Activated CD4-positive, alpha-beta T cell treated with anti-CD3 and anti-CD28 coated beads, Interleukin-2, amount 10 ng/mL, durations not matched to agents 24 days and 14 days (primary cell): Measurements from ENCODE around the gene STX8. TPM values are rescaled to one million over a fixed set of nuclear protein-coding genes. Genes with fewer than 3 reads are reported as not detected.

Experiments
- DNase-seq: peaks from one replicate; pipeline ENCODE4 v3.0.0; 2022
- H3K27ac Mint-ChIP-seq: one replicate; pipeline ENCODE4 v1.8.0; 2022; ENCODE audit warnings: mild to moderate bottlenecking, mixed read lengths
- H3K27me3 Mint-ChIP-seq: one replicate; pipeline ENCODE4 v1.8.0; 2022; ENCODE audit warnings: mixed read lengths
- H3K36me3 Mint-ChIP-seq: one replicate; pipeline ENCODE4 v1.8.0; 2022; ENCODE audit warnings: low read depth, mild to moderate bottlenecking, mixed read lengths
- H3K4me1 Mint-ChIP-seq: one replicate; pipeline ENCODE4 v1.8.0; 2021; ENCODE audit warnings: mixed read lengths
- H3K4me3 Mint-ChIP-seq: one replicate; pipeline ENCODE4 v1.8.0; 2022; ENCODE audit warnings: mild to moderate bottlenecking, moderate library complexity, mixed read lengths
- H3K9me3 Mint-ChIP-seq: one replicate; pipeline ENCODE4 v1.8.0; 2021; ENCODE audit warnings: mixed read lengths
- intact Hi-C: fragments of 100-400 bp; cut with micrococcal nuclease; formaldehyde crosslinking; loops from one replicate; pipeline ENCODE4 v1.15.1; 2023
- total RNA-seq: library from RNA; stranded (reverse); gene quantifications from 2 replicates; pipeline ENCODE4 v1.2.3, GENCODE V29; 2022

The STX8 gene
- total RNA-seq, 1 donor from 2014 or later, result 45.9 TPM

- no peaks in the 10 kb centered on the region for H3K4me1 Mint-ChIP-seq
- intact Hi-C loops, result no loop called here
- DNase-seq, result no peak
- H3K36me3 Mint-ChIP-seq, result no peaks in the 10 kb centered on the region
- no peaks in the 10 kb centered on the region for H3K27me3 Mint-ChIP-seq
- no peak overlapping the region for H3K27ac Mint-ChIP-seq
- no peak overlapping the region for H3K4me3 Mint-ChIP-seq
- H3K9me3 Mint-ChIP-seq, result peaks cover 8% of the 10 kb centered on the region
Observed at GRCh38 chr17:9336817-9337216, 238.8 kb downstream of the STX8 start.

- H3K9me3 Mint-ChIP-seq, result peaks cover 8% of the 10 kb centered on the region
- intact Hi-C loops, result no loop called here
Observed at GRCh38 chr17:9334536-9335446, 240.8 kb downstream of the STX8 start.

GRCh38 chr17:9332132-9332494 lies 243.5 kb downstream of the STX8 start:
- H3K27me3 Mint-ChIP-seq, result no peaks in the 10 kb centered on the region
- no peaks in the 10 kb centered on the region for H3K4me1 Mint-ChIP-seq

More at GRCh38 chr17:9334536-9335446, 240.8 kb downstream of the STX8 start:
- Mint-ChIP-seq H3K4me1 (no peaks in the 10 kb centered on the region), H3K27me3 (no peaks in the 10 kb centered on the region), H3K4me3 (no peak overlapping the region), H3K36me3 (no peaks in the 10 kb centered on the region), H3K27ac (no peak overlapping the region)
- DNase-seq, result no peak

GRCh38 chr17:9331279-9332131 lies 244.1 kb downstream of the STX8 start:
- intact Hi-C loops, result no loop called here
- Mint-ChIP-seq H3K4me3 (no peak overlapping the region), H3K4me1 (no peaks in the 10 kb centered on the region), H3K9me3 (peaks cover 8% of the 10 kb centered on the region), H3K27me3 (no peaks in the 10 kb centered on the region), H3K27ac (no peak overlapping the region), H3K36me3 (no peaks in the 10 kb centered on the region)
- DNase-seq, result no peak

More at GRCh38 chr17:9332132-9332494, 243.5 kb downstream of the STX8 start:
- H3K36me3 Mint-ChIP-seq, result no peaks in the 10 kb centered on the region
- peaks cover 8% of the 10 kb centered on the region for H3K9me3 Mint-ChIP-seq
- H3K27ac Mint-ChIP-seq, result no peak overlapping the region
- intact Hi-C loops, result no loop called here
- no peak for DNase-seq
- H3K4me3 Mint-ChIP-seq, result no peak overlapping the region

GRCh38 chr17:9330611-9331271 lies 244.9 kb downstream of the STX8 start:
- H3K4me1 Mint-ChIP-seq, result no peaks in the 10 kb centered on the region
- H3K9me3 Mint-ChIP-seq, result peaks cover 8% of the 10 kb centered on the region
- H3K36me3 Mint-ChIP-seq, result no peaks in the 10 kb centered on the region
- intact Hi-C loops, result no loop called here
- H3K27ac Mint-ChIP-seq, result no peak overlapping the region
- DNase-seq, result no peak
- no peak overlapping the region for H3K4me3 Mint-ChIP-seq
- no peaks in the 10 kb centered on the region for H3K27me3 Mint-ChIP-seq

GRCh38 chr17:9330141-9330540 lies 245.5 kb downstream of the STX8 start:
- peaks cover 8% of the 10 kb centered on the region for H3K9me3 Mint-ChIP-seq
- no peak for DNase-seq

GRCh38 chr17:9329251-9329921 lies 246.2 kb downstream of the STX8 start:
- DNase-seq, result no peak
- Mint-ChIP-seq H3K4me1 (no peaks in the 10 kb centered on the region), H3K4me3 (no peak overlapping the region), H3K36me3 (no peaks in the 10 kb centered on the region), H3K27ac (no peak overlapping the region), H3K9me3 (peaks cover 1% of the 10 kb centered on the region), H3K27me3 (no peaks in the 10 kb centered on the region)
- intact Hi-C loops, result no loop called here

More at GRCh38 chr17:9330141-9330540, 245.5 kb downstream of the STX8 start:
- no peaks in the 10 kb centered on the region for H3K36me3 Mint-ChIP-seq
- H3K4me3 Mint-ChIP-seq, result no peak overlapping the region
- H3K27ac Mint-ChIP-seq, result no peak overlapping the region
- no peaks in the 10 kb centered on the region for H3K27me3 Mint-ChIP-seq
- no peaks in the 10 kb centered on the region for H3K4me1 Mint-ChIP-seq
- intact Hi-C loops, result no loop called here

- H3K36me3 Mint-ChIP-seq, result no peaks in the 10 kb centered on the region
- no peak for DNase-seq
- H3K27me3 Mint-ChIP-seq, result no peaks in the 10 kb centered on the region
- intact Hi-C loops, result no loop called here
- no peak overlapping the region for H3K27ac Mint-ChIP-seq
- H3K4me1 Mint-ChIP-seq, result no peaks in the 10 kb centered on the region
- H3K4me3 Mint-ChIP-seq, result no peak overlapping the region
- no peaks in the 10 kb centered on the region for H3K9me3 Mint-ChIP-seq
Observed at GRCh38 chr17:9324864-9325263, 250.8 kb downstream of the STX8 start.

- H3K4me3 Mint-ChIP-seq, result no peak overlapping the region
- H3K27ac Mint-ChIP-seq, result no peak overlapping the region
- H3K4me1 Mint-ChIP-seq, result no peaks in the 10 kb centered on the region
- H3K9me3 Mint-ChIP-seq, result peaks cover 7% of the 10 kb centered on the region
- intact Hi-C loops, result no loop called here
- no peak for DNase-seq
- no peaks in the 10 kb centered on the region for H3K27me3 Mint-ChIP-seq
- no peaks in the 10 kb centered on the region for H3K36me3 Mint-ChIP-seq
Observed at GRCh38 chr17:9322326-9322725, 253.3 kb downstream of the STX8 start.

- DNase-seq, result no peak
- Mint-ChIP-seq H3K27ac (no peak overlapping the region), H3K36me3 (no peaks in the 10 kb centered on the region), H3K4me1 (no peaks in the 10 kb centered on the region), H3K27me3 (no peaks in the 10 kb centered on the region), H3K4me3 (no peak overlapping the region), H3K9me3 (peaks cover 10% of the 10 kb centered on the region)
- intact Hi-C loops, result no loop called here
Observed at GRCh38 chr17:9321890-9322289, 253.7 kb downstream of the STX8 start.

- intact Hi-C loops, result no loop called here
- no peak overlapping the region for H3K4me3 Mint-ChIP-seq
Observed at GRCh38 chr17:9315360-9315759, 260.3 kb downstream of the STX8 start.

GRCh38 chr17:9313346-9313745 lies 262.3 kb downstream of the STX8 start:
- Mint-ChIP-seq H3K4me1 (no peaks in the 10 kb centered on the region), H3K9me3 (peaks cover 8% of the 10 kb centered on the region), H3K27me3 (no peaks in the 10 kb centered on the region), H3K4me3 (no peak overlapping the region), H3K27ac (no peak overlapping the region), H3K36me3 (no peaks in the 10 kb centered on the region)
- intact Hi-C loops, result no loop called here
- DNase-seq, result no peak

More at GRCh38 chr17:9315360-9315759, 260.3 kb downstream of the STX8 start:
- H3K9me3 Mint-ChIP-seq, result peaks cover 14% of the 10 kb centered on the region
- no peak for DNase-seq
- H3K27ac Mint-ChIP-seq, result no peak overlapping the region
- H3K36me3 Mint-ChIP-seq, result no peaks in the 10 kb centered on the region
- H3K4me1 Mint-ChIP-seq, result no peaks in the 10 kb centered on the region
- H3K27me3 Mint-ChIP-seq, result no peaks in the 10 kb centered on the region

GRCh38 chr17:9309216-9309615 lies 266.4 kb downstream of the STX8 start:
- no peak for DNase-seq
- intact Hi-C loops, result no loop called here
- Mint-ChIP-seq H3K4me1 (no peaks in the 10 kb centered on the region), H3K9me3 (no peaks in the 10 kb centered on the region), H3K36me3 (no peaks in the 10 kb centered on the region), H3K4me3 (no peak overlapping the region), H3K27ac (no peak overlapping the region), H3K27me3 (no peaks in the 10 kb centered on the region)
